Spleen (tissue), 11 donors: Measurements from ENCODE around the gene PON3. TPM values are rescaled to one million over a fixed set of nuclear protein-coding genes. Genes with fewer than 3 reads are reported as not detected.

Experiments
- DNase-seq: peaks from one replicate; pipeline ENCODE4 v3.0.0-alpha.2; 2020
- H3K27ac ChIP-seq, 8 donors: fragments of 200-600 bp; sonication (generic) in 7 of 8; 1 replicate in 4 of 8; 2 replicates in 4 of 8; pipeline versions ENCODE4 v1.5.0 to v1.8.0; 2016 to 2021; ENCODE audit warnings: inconsistent platforms in 4 of 8, mild to moderate bottlenecking in 4 of 8, moderate library complexity in 1 of 8
- H3K27me3 ChIP-seq, 7 donors: fragments of 200-600 bp; sonication (generic) in 6 of 7; replicated peaks in 1 of 7; 1 replicate in 4 of 7; 2 replicates in 3 of 7; pipeline versions ENCODE4 v1.5.0 to v1.8.0; 2016 to 2021; ENCODE audit warnings: inconsistent platforms in 3 of 7, mild to moderate bottlenecking in 1 of 7
- H3K36me3 ChIP-seq, 6 donors: fragments of 200-600 bp; sonication (generic) in 5 of 6; 1 replicate in 4 of 6; 2 replicates in 2 of 6; pipeline versions ENCODE4 v1.5.0 to v1.8.0; 2016 to 2021; ENCODE audit warnings: inconsistent platforms in 2 of 6
- H3K4me1 ChIP-seq, 6 donors: fragments of 200-600 bp; sonication (generic) in 5 of 6; 1 replicate in 3 of 6; 2 replicates in 3 of 6; pipeline versions ENCODE4 v1.5.0 to v1.8.0; 2016 to 2021; ENCODE audit warnings: inconsistent platforms in 3 of 6
- H3K4me3 ChIP-seq, 8 donors: fragments of 200-600 bp; sonication (generic) in 7 of 8; 1 replicate in 4 of 8; 2 replicates in 4 of 8; pipeline versions ENCODE4 v1.5.0 to v1.8.0; 2016 to 2021; ENCODE audit warnings: inconsistent platforms in 4 of 8, mild to moderate bottlenecking in 4 of 8, moderate library complexity in 2 of 8
- H3K9me3 ChIP-seq, 8 donors: fragments of 200-600 bp; sonication (generic) in 7 of 8; 1 replicate in 4 of 8; 2 replicates in 4 of 8; pipeline versions ENCODE4 v1.5.0 to v1.8.0; 2016 to 2021; ENCODE audit warnings: inconsistent platforms in 4 of 8
- CTCF ChIP-seq, 11 experiments: fragments of 200-600 bp in 7 of 11; fragments of 450-650 bp in 4 of 11; sonication (generic) in 4 of 11; IDR thresholded peaks in 8 of 11; conservative IDR thresholded peaks in 3 of 11; 1 replicate in 7 of 11; 2 replicates in 4 of 11; pipeline versions ENCODE4 v1.4.0 to v1.8.0; 2016 to 2021; ENCODE audit warnings: antibody characterized with exemption in 11 of 11, inconsistent platforms in 4 of 11, mild to moderate bottlenecking in 1 of 11
- POLR2A ChIP-seq, 3 donors: fragments of 450-650 bp; IDR thresholded peaks; one replicate each; pipeline ENCODE4 v1.5.1; 2017; ENCODE audit warnings: antibody characterized with exemption in 3 of 3, mild to moderate bottlenecking in 1 of 3
- POLR2AphosphoS5 ChIP-seq, 3 donors: sonication (generic); formaldehyde crosslinking; IDR thresholded peaks; one replicate each; pipeline ENCODE4 v1.5.1; 2017; ENCODE audit warnings: antibody characterized with exemption in 3 of 3
- WGBS, 5 donors: extraction: QIAGEN DNeasy Blood & Tissue Kit in 3 of 5; methylation state at CpG; one replicate each; pipeline versions ENCODE4 v1.1.5 to v1.1.7; 2013 to 2018; 5-methylcytosine and 5-hydroxymethylcytosine counted together
- intact Hi-C: fragments of 100-400 bp; cut with DNase I; formaldehyde crosslinking; loops from one replicate; pipeline ENCODE4 v1.15.0; 2023; ENCODE audit warnings: low total_unique reads
- polyA plus RNA-seq, 3 donors: library from polyadenylated mRNA; stranded (reverse); fragments of 200-250 nt; gene quantifications; one replicate each; pipeline ENCODE4 v1.2.1, GENCODE V29; 2013
- small RNA-seq, 4 donors: library from RNA; depleted of rRNA; stranded (forward); fragments of <200 nt; gene quantifications; one replicate each; pipeline ENCODE3, GENCODE V24; 2016
- total RNA-seq, 7 donors: library from RNA; depleted of rRNA in 3 of 7; stranded (reverse); fragments of >200 nt in 3 of 7; fragmentation: NEBNext Ultra II Directional in 4 of 7; extraction: Animal tissue kit (Norgen Biotek cat#: 25700) in 4 of 7; gene quantifications; one replicate each; pipeline versions ENCODE4 v1.1.0 to v1.2.1, GENCODE V29; 2016 to 2021
- donor health status: healthy with polysubstance abuse.
- donor health status: DM: no; HTN: no; CAD: no; lungs with moderate emphysema.
- donor health status: DM: no; HTN: no; CAD: no.
- donor health status: Bipolar disorder and iron deficiency.
- donor health status: healthy.
- donor health status: DM: no; HTN: no; CAD: no.
- donor health status: DM: yes; HTN: yes; CAD: no.

Gene PON3
- total and polyA plus RNA-seq, 10 donors, result 0.20 to 2.1 (median 0.61) TPM; not detected in 2

GRCh38 chr7:95312561-95312960 lies 83.6 kb downstream of the PON3 start:
- Histone ChIP-seq H3K4me3 (no peak overlapping the region), H3K27me3 (no peaks in the 10 kb centered on the region), H3K4me1 (no peaks in the 10 kb centered on the region), H3K9me3 (no peaks in the 10 kb centered on the region), H3K27ac (no peak overlapping the region), H3K36me3 (no peaks in the 10 kb centered on the region)
- no peak for DNase-seq
- intact Hi-C loops, result no loop called here
- 90 to 94% (median 93%) methylated on average over 4 of the region's 4 CpGs for WGBS, 5 donors
- TF ChIP-seq POLR2AphosphoS5 (IDR thresholded peaks at IDR 0.05) (no peak), CTCF (IDR thresholded peaks at IDR 0.05 in 8 of 11, conservative IDR thresholded peaks at IDR 0.05 in 3 of 11) (no peak), POLR2A (IDR thresholded peaks at IDR 0.05) (no peak)

GRCh38 chr7:95311389-95311788 lies 84.8 kb downstream of the PON3 start:
- no peak for TF ChIP-seq POLR2AphosphoS5 (IDR thresholded peaks at IDR 0.05)
- TF ChIP-seq CTCF (IDR thresholded peaks at IDR 0.05 in 8 of 11, conservative IDR thresholded peaks at IDR 0.05 in 3 of 11), result no peak
- no peak for TF ChIP-seq POLR2A (IDR thresholded peaks at IDR 0.05)
- H3K9me3 ChIP-seq, result no peaks in the 10 kb centered on the region
- H3K36me3 ChIP-seq, result no peaks in the 10 kb centered on the region
- H3K27me3 ChIP-seq, result no peaks in the 10 kb centered on the region
- intact Hi-C loops, result no loop called here
- 81 to 94% (median 92%) methylated on average over 2 of the region's 2 CpGs for WGBS, 5 donors
- H3K4me3 ChIP-seq, result no peak overlapping the region
- DNase-seq, result no peak
- no peak overlapping the region for H3K27ac ChIP-seq
- no peaks in the 10 kb centered on the region for H3K4me1 ChIP-seq

- no peak overlapping the region for H3K4me3 ChIP-seq
- H3K36me3 ChIP-seq, result no peaks in the 10 kb centered on the region
- intact Hi-C loops, result no loop called here
- no peak for DNase-seq
- TF ChIP-seq POLR2AphosphoS5 (IDR thresholded peaks at IDR 0.05) (no peak), POLR2A (IDR thresholded peaks at IDR 0.05) (no peak), CTCF (IDR thresholded peaks at IDR 0.05 in 8 of 11, conservative IDR thresholded peaks at IDR 0.05 in 3 of 11) (no peak)
- no peak overlapping the region for H3K27ac ChIP-seq
- H3K9me3 ChIP-seq, result no peaks in the 10 kb centered on the region
- H3K27me3 ChIP-seq, result no peaks in the 10 kb centered on the region
- no peaks in the 10 kb centered on the region for H3K4me1 ChIP-seq
- 86 to 96% (median 92%) methylated on average over 2 of the region's 2 CpGs for WGBS, 5 donors
Observed at GRCh38 chr7:95309951-95310350, 86.2 kb downstream of the PON3 start.

Small RNAs within 50 kb of the gene (small RNA-seq; reads per million reads assigned to genes)
- 0 reads per million in 4 donors for gene AC004022.2

Other genes starting within 250 kb of the PON3 start
- not detected for gene PON1, start 71.8 kb downstream of the PON3 start, total RNA-seq
- under 1 TPM in 1 of 3 donors, not detected in 2; 0.13 TPM for gene PON1, start 71.8 kb downstream of the PON3 start, polyA plus RNA-seq
- gene PON2, start 38.7 kb upstream of the PON3 start, total RNA-seq, result 10 to 100 TPM; 16.0 to 56.8 (median 33.5) TPM
- gene PON2, start 38.7 kb upstream of the PON3 start, polyA plus RNA-seq, result 10 to 100 TPM in 2 of 3 donors, 1 to 10 TPM in 1; 7.6 to 17.6 (median 14.2) TPM
- gene ASB4, start 89.6 kb upstream of the PON3 start, total RNA-seq, result not detected
- gene ASB4, start 89.6 kb upstream of the PON3 start, polyA plus RNA-seq, result under 1 TPM in 1 of 3 donors, not detected in 2; 0.03 TPM
- gene PDK4, start 200.1 kb upstream of the PON3 start, total RNA-seq, result 1,000 to 10,000 TPM in 1 of 7 donors, 100 to 1,000 TPM in 4, 10 to 100 TPM in 2; 42.1 to 1,055 (median 252) TPM
- 10 to 100 TPM; 21.1 to 48.9 (median 23.8) TPM for gene PDK4, start 200.1 kb upstream of the PON3 start, polyA plus RNA-seq